ENCODE data around the gene BBOF1.

DNA sequence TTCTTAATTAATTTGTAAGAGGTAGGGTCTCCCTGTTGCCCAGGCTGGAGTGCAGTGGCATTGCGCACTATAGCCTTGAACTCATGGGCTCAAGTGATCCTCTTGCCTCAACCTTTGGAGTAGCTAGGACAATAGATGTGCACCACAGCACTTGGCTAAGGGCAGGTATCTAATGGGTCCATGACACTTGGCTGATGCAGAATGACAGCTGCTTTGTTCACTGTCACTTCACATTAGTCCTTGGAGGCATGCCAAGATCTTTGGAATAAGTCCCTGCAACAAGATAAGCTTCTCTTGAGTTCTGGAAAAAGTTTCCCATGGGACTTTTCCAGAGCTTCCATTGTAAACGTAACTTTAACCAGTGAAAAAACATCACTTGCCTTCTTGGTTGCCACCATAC, 45.7 kb upstream of the BBOF1 start:
- TF ChIP-seq EZH2phosphoT487 (IDR thresholded peaks at IDR 0.05; ENCODE audit: insufficient read depth, low read depth), result no peak
- no peak for TF ChIP-seq EZH2 (IDR thresholded peaks at IDR 0.05; ENCODE audit: insufficient read depth, poor library complexity, severe bottlenecking)
